Body of pancreas (tissue), 4 donors: ENCODE data around the gene OGFR. TPM values are rescaled to one million over a fixed set of nuclear protein-coding genes. Genes with fewer than 3 reads are reported as not detected.

ENCODE experiments used
- ATAC-seq: fragments of 150-250 bp; one replicate; pipeline ENCODE4 v1.9.1; 2016
- DNase-seq, 4 donors: peaks; one replicate each; pipeline ENCODE4 v3.0.0-alpha.2; 2019
- H3K27ac ChIP-seq, 4 donors: fragments of 200-600 bp; sonication (generic); 1 replicate in 3 of 4; 2 replicates in 1 of 4; pipeline versions ENCODE4 v1.5.1 to v1.6.1; 2016 to 2019; ENCODE audit warnings: mild to moderate bottlenecking in 1 of 4, mixed read lengths in 1 of 4, moderate library complexity in 1 of 4
- H3K27me3 ChIP-seq, 2 donors: fragments of 200-600 bp; sonication (generic); one replicate each; pipeline ENCODE4 v1.6.0; 2016; ENCODE audit warnings: mild to moderate bottlenecking in 1 of 2
- H3K36me3 ChIP-seq, 2 donors: fragments of 200-600 bp; sonication (generic); replicated peaks in 1 of 2; 2 replicates each; pipeline ENCODE4 v1.5.1; 2016; ENCODE audit warnings: low read depth in 2 of 2; ENCODE audit not compliant: insufficient read depth in 1 of 2
- H3K4me1 ChIP-seq: fragments of 200-600 bp; sonication (generic); one replicate; pipeline ENCODE4 v1.6.0; 2016
- H3K4me3 ChIP-seq, 2 donors: fragments of 200-600 bp; sonication (generic); 1 replicate in 1 of 2; 2 replicates in 1 of 2; pipeline ENCODE4 v1.5.1; 2016 to 2019
- H3K9me3 ChIP-seq, 3 donors: fragments of 200-600 bp; sonication (generic); 1 replicate in 2 of 3; 2 replicates in 1 of 3; pipeline ENCODE4 v1.5.1; 2016
- CTCF ChIP-seq, 7 experiments: fragments of 450-650 bp in 4 of 7; fragments of 200-600 bp in 3 of 7; sonication (generic) in 3 of 7; IDR thresholded peaks; one replicate each; pipeline ENCODE4 v1.5.1; 2016 to 2019; ENCODE audit warnings: antibody characterized with exemption in 7 of 7
- POLR2A ChIP-seq, 3 donors: fragments of 450-650 bp; IDR thresholded peaks; one replicate each; pipeline ENCODE4 v1.6.1; 2016; ENCODE audit warnings: antibody characterized with exemption in 3 of 3, mild to moderate bottlenecking in 2 of 3
- WGBS, 2 donors: methylation state at CpG; one replicate each; pipeline ENCODE4 v1.1.5; 2017; 5-methylcytosine and 5-hydroxymethylcytosine counted together
- intact Hi-C: fragments of 100-400 bp; cut with DNase I; formaldehyde crosslinking; loops from one replicate; pipeline ENCODE4 v1.15.1; 2023
- total RNA-seq, 2 donors: library from RNA; depleted of rRNA; stranded (reverse); fragments of >200 nt; gene quantifications; one replicate each; pipeline ENCODE4 v1.1.0, GENCODE V29; 2016

Gene OGFR
- total RNA-seq, 2 donors from 2014 or later, result 46.4 to 47.8 TPM

GRCh38 chr20:62831361-62831788 is 26.7 kb downstream of the OGFR start:
- Histone ChIP-seq H3K4me1 (peaks cover 27% of the 10 kb centered on the region), H3K4me3 (no peak overlapping the region), H3K27me3 (no peaks in the 10 kb centered on the region), H3K9me3 (no peaks in the 10 kb centered on the region), H3K27ac (peak overlapping the region; percentile 44 to 78 (median 70)), H3K36me3 (no peaks in the 10 kb centered on the region)
- TF ChIP-seq CTCF (IDR thresholded peaks at IDR 0.05) (no peak), POLR2A (IDR thresholded peaks at IDR 0.05) (no peak)
- 38 to 40% methylated on average over 1 to 10 of the region's 10 CpGs for WGBS, 2 donors
- intact Hi-C loops, result no loop called here
- ATAC-seq (peak; percentile 82), DNase-seq (peak; percentile 69 to 83 (median 81))

- ATAC-seq (peak; percentile 4), DNase-seq (no peak)
- WGBS, 2 donors, result 63 to 70% methylated on average over 4 to 10 of the region's 10 CpGs
- H3K9me3 ChIP-seq, result no peaks in the 10 kb centered on the region
- TF ChIP-seq POLR2A (IDR thresholded peaks at IDR 0.05), result no peak
- TF ChIP-seq CTCF (IDR thresholded peaks at IDR 0.05), result no peak
- intact Hi-C loops, result no loop called here
- H3K4me1 ChIP-seq, result peaks cover 27% of the 10 kb centered on the region
- peak overlapping the region in 3 of 4 donors; percentile 69 to 78 (median 72) for H3K27ac ChIP-seq
- no peak overlapping the region for H3K4me3 ChIP-seq
- H3K36me3 ChIP-seq, result no peaks in the 10 kb centered on the region
- H3K27me3 ChIP-seq, result no peaks in the 10 kb centered on the region
Observed at GRCh38 chr20:62831854-62832211, 27.2 kb downstream of the OGFR start.

- peak in 3 of 4 donors; percentile 42 to 83 (median 82) for DNase-seq
- H3K4me1 ChIP-seq, result peaks cover 27% of the 10 kb centered on the region
- no peaks in the 10 kb centered on the region for H3K27me3 ChIP-seq
- H3K36me3 ChIP-seq, result no peaks in the 10 kb centered on the region
- intact Hi-C loops, result no loop called here
- H3K4me3 ChIP-seq, result no peak overlapping the region
- peak; percentile 45 for ATAC-seq
- TF ChIP-seq POLR2A (IDR thresholded peaks at IDR 0.05), result no peak
- no peak for TF ChIP-seq CTCF (IDR thresholded peaks at IDR 0.05)
- 35 to 46% methylated on average over 15 to 21 of the region's 22 CpGs for WGBS, 2 donors
- no peaks in the 10 kb centered on the region for H3K9me3 ChIP-seq
- peak overlapping the region; percentile 54 to 78 (median 70) for H3K27ac ChIP-seq
Observed at GRCh38 chr20:62832212-62832922, 27.7 kb downstream of the OGFR start.

GRCh38 chr20:62832951-62833391 is 28.3 kb downstream of the OGFR start:
- no peaks in the 10 kb centered on the region for H3K9me3 ChIP-seq
- no peaks in the 10 kb centered on the region for H3K27me3 ChIP-seq
- no peak for TF ChIP-seq CTCF (IDR thresholded peaks at IDR 0.05)
- no peak for TF ChIP-seq POLR2A (IDR thresholded peaks at IDR 0.05)
- intact Hi-C loops, result no loop called here
- WGBS, 2 donors, result 28 to 34% methylated on average over 13 to 14 of the region's 14 CpGs
- H3K4me3 ChIP-seq, result no peak overlapping the region
- peak in 2 of 4 donors; percentile 68 to 73 for DNase-seq
- peak overlapping the region; percentile 54 to 78 (median 70) for H3K27ac ChIP-seq
- peak; percentile 17 for ATAC-seq
- peaks cover 27% of the 10 kb centered on the region for H3K4me1 ChIP-seq
- no peaks in the 10 kb centered on the region for H3K36me3 ChIP-seq
